Adrenal gland (tissue), 12 donors: ENCODE measurements around the gene SLC2A6. TPM values are rescaled to one million over a fixed set of nuclear protein-coding genes. Genes with fewer than 3 reads are reported as not detected.

Experiments used
- DNase-seq, 7 donors: peaks; one replicate each; pipeline ENCODE4 v3.0.0-alpha.2; 2019 to 2020
- H3K27ac ChIP-seq, 5 donors: fragments of 200-600 bp; sonication (generic) in 4 of 5; 1 replicate in 3 of 5; 2 replicates in 2 of 5; pipeline versions ENCODE4 v1.5.1 to v1.8.0; 2016 to 2020; ENCODE audit warnings: mild to moderate bottlenecking in 1 of 5
- H3K27me3 ChIP-seq: fragments of 200-600 bp; 2 replicates; pipeline ENCODE4 v1.8.0; 2021
- H3K36me3 ChIP-seq, 2 donors: fragments of 200-600 bp; replicated peaks in 1 of 2; 1 replicate in 1 of 2; 2 replicates in 1 of 2; pipeline versions ENCODE4 v1.5.1 to v1.8.0; 2018 to 2022
- H3K4me1 ChIP-seq, 2 donors: fragments of 200-600 bp; replicated peaks in 1 of 2; 1 replicate in 1 of 2; 2 replicates in 1 of 2; pipeline versions ENCODE4 v1.5.1 to v1.8.0; 2018 to 2021
- H3K4me3 ChIP-seq, 4 donors: fragments of 200-600 bp; sonication (generic) in 3 of 4; one replicate each; pipeline ENCODE4 v1.5.1; 2016 to 2018
- H3K9me3 ChIP-seq, 3 donors: fragments of 200-600 bp; sonication (generic) in 1 of 3; replicated peaks in 1 of 3; 1 replicate in 2 of 3; 2 replicates in 1 of 3; pipeline versions ENCODE4 v1.5.1 to v1.8.0; 2016 to 2021
- POLR2A ChIP-seq, 2 donors: fragments of 450-650 bp; IDR thresholded peaks; one replicate each; pipeline ENCODE4 v1.6.1; 2017; ENCODE audit warnings: antibody characterized with exemption in 2 of 2, mild to moderate bottlenecking in 2 of 2, moderate library complexity in 1 of 2
- WGBS, 4 donors: extraction: QIAGEN DNeasy Blood & Tissue Kit in 2 of 4; methylation state at CpG; one replicate each; pipeline versions ENCODE4 v1.1.5 to v1.1.7; 2013 to 2017; 5-methylcytosine and 5-hydroxymethylcytosine counted together
- intact Hi-C, 2 donors: fragments of 100-400 bp; cut with DNase I; formaldehyde crosslinking; loops; one replicate each; pipeline versions ENCODE4 v1.14.1 to v1.15.0; 2022 to 2023
- polyA plus RNA-seq, 3 donors: library from polyadenylated mRNA; stranded (reverse); fragments of 200-250 nt in 2 of 3; fragments of 350-450 nt in 1 of 3; fragmentation: Illumina TruSeq in 1 of 3; extraction: RNeasy Lipid Tissue Mini Kit (QIAGEN cat#74804) in 1 of 3; gene quantifications; one replicate each; pipeline ENCODE4 v1.2.3, GENCODE V29; 2013 to 2014
- total RNA-seq, 9 donors: library from RNA; depleted of rRNA in 4 of 9; stranded (reverse); fragments of >200 nt in 4 of 9; fragments of 120-200 nt in 1 of 9; fragmentation: NEBNext Ultra II Directional in 1 of 9; extraction: Animal tissue kit (Norgen Biotek cat#: 25700) in 1 of 9; gene quantifications; one replicate each; pipeline versions ENCODE4 v1.1.0 to v1.2.4, GENCODE V29; 2013 to 2023
- TF ChIP-seq, protein P1 (sequence below), 6 experiments: fragments of 450-650 bp in 4 of 6; fragments of 200-600 bp in 2 of 6; sonication (generic) in 1 of 6; IDR thresholded peaks; 1 replicate in 5 of 6; 2 replicates in 1 of 6; pipeline versions ENCODE4 v1.5.1 to v1.8.0; 2016 to 2021; ENCODE audit warnings: antibody characterized with exemption in 6 of 6, mild to moderate bottlenecking in 2 of 6, moderate library complexity in 1 of 6
- donor health status: healthy with polysubstance abuse.
- donor health status: Bipolar disorder and iron deficiency.
- donor health status: DM: yes; HTN: yes; CAD: no.
- donor health status: DM: no; HTN: no; CAD: no.
- donor health status: DM: no; HTN: no; CAD: no.
- donor health status: DM: yes; HTN: yes; CAD: no.

SLC2A6 gene
- total and polyA plus RNA-seq, 12 donors = 1.4 to 79.1 (median 5.8) TPM

DNA sequence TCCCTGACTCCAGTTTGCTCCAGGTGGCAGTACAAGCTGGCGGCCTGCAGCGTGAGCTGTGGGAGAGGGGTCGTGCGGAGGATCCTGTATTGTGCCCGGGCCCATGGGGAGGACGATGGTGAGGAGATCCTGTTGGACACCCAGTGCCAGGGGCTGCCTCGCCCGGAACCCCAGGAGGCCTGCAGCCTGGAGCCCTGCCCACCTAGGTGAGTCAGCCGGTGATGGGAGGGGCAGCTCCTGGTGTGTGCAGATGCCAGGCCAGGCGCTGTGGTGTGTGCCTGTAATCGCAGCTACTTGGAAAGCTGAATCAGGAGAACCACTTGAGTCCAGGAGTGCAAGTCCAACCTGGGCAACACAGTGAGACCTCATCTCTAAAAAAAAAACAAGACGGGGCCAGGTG lies 29.1 kb downstream of the SLC2A6 start:
- TF ChIP-seq POLR2A (IDR thresholded peaks at IDR 0.05) = no peak
- TF ChIP-seq, protein P1, sequence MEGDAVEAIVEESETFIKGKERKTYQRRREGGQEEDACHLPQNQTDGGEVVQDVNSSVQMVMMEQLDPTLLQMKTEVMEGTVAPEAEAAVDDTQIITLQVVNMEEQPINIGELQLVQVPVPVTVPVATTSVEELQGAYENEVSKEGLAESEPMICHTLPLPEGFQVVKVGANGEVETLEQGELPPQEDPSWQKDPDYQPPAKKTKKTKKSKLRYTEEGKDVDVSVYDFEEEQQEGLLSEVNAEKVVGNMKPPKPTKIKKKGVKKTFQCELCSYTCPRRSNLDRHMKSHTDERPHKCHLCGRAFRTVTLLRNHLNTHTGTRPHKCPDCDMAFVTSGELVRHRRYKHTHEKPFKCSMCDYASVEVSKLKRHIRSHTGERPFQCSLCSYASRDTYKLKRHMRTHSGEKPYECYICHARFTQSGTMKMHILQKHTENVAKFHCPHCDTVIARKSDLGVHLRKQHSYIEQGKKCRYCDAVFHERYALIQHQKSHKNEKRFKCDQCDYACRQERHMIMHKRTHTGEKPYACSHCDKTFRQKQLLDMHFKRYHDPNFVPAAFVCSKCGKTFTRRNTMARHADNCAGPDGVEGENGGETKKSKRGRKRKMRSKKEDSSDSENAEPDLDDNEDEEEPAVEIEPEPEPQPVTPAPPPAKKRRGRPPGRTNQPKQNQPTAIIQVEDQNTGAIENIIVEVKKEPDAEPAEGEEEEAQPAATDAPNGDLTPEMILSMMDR (IDR thresholded peaks at IDR 0.05) = no peak
- intact Hi-C loops = no loop called here
- DNase-seq = no peak
- H3K4me3 ChIP-seq = no peak overlapping the region
- 78 to 92% (median 84%) methylated on average over 3 to 12 of the region's 12 CpGs for whole genome bisulfite sequencing, 4 donors
- no peaks in the 10 kb centered on the region for H3K36me3 ChIP-seq
- H3K4me1 ChIP-seq = no peaks in the 10 kb centered on the region
- no peaks in the 10 kb centered on the region for H3K9me3 ChIP-seq
- H3K27ac ChIP-seq = no peak overlapping the region
- H3K27me3 ChIP-seq = no peaks in the 10 kb centered on the region

DNA sequence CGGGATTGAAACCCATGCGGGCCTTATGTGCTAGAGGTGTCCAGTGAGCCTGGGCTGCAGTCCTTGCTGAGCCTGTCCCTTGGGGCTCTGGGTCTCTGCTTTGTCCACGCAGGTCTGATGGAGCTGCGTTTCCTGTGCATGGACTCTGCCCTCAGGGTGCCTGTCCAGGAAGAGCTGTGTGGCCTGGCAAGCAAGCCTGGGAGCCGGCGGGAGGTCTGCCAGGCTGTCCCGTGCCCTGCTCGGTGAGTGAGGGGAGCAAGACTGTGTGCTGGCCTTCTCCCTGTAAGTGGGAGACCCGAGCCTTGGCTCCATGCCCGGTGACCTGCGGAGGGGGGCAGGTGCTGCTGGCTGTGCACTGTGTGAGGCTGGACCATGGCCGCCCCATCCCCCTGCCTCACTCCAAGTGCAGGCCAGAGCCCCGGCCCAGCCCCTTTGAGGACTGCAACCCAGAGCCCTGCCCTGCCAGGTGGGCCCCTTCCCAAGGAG lies 30.4 kb downstream of the SLC2A6 start:
- intact Hi-C loops = no loop called here
- TF ChIP-seq, protein P1 (IDR thresholded peaks at IDR 0.05) = no peak
- TF ChIP-seq POLR2A (IDR thresholded peaks at IDR 0.05) = no peak

DNA sequence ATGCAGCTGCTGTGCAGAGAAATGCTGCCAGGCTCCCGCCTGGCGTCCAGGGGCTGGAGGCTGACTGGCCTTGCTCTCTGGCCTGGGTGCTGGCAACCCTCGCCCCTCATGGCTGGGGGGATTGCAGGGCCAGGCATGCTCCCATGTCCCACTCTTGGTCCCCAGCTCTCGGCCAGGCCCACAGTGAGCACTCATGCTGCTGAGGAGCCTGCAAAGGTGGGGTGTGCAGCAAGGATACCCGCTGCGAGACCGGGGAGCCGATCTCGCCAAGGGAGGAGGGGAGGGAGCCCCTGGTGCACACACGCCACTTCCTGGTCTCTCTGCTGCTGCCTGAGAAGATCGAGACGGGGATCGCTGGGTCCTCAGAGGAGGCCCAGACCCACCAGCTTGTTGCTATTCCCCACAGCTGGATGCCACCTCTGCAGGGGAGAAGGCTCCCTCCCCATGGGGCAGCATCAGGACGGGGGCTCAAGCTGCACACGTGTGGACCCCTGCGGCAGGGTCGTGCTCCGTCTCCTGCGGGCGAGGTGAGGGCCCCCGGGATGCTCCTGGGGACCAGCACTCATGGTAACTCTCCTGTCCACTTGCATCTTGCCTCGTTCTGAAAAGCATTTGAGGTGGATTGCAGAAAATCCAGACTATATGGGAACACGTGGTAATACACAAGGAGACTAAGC lies 33.5 kb downstream of the SLC2A6 start:
- DNase-seq = no peak
- 75 to 90% (median 83%) methylated on average over 4 to 23 of the region's 23 CpGs for WGBS, 4 donors
- TF ChIP-seq, protein P1 (IDR thresholded peaks at IDR 0.05) = no peak
- TF ChIP-seq POLR2A (IDR thresholded peaks at IDR 0.05) = no peak

More for the DNA sequence above, 30.4 kb downstream of the SLC2A6 start:
- Histone ChIP-seq H3K4me3 (no peak overlapping the region), H3K27me3 (no peaks in the 10 kb centered on the region), H3K4me1 (no peaks in the 10 kb centered on the region), H3K9me3 (no peaks in the 10 kb centered on the region), H3K36me3 (no peaks in the 10 kb centered on the region), H3K27ac (no peak overlapping the region)
- DNase-seq = no peak
- 66 to 87% (median 73%) methylated on average over 3 to 13 of the region's 13 CpGs for WGBS, 4 donors

DNA sequence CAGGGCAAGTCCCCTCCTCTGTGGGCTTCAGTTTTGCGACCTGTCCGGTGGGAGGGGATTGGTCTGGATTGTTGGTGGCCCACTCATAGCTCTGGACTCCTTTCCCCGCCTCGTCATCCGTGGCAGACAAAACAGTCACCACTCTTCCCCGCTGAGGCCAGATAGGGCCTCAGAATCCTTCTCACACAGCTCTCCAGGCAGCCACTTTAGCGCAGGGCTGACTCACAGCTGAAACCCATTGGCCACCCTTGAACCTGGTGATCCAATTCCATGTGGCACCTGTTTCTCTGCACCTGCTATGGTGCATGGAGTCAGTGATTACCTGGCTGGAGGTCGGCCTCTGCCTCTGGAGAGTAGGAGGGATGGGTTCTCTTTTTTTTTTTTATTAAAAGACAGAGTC lies 34.9 kb downstream of the SLC2A6 start:
- Histone ChIP-seq H3K27me3 (no peaks in the 10 kb centered on the region), H3K27ac (no peak overlapping the region), H3K36me3 (no peaks in the 10 kb centered on the region), H3K4me1 (no peaks in the 10 kb centered on the region), H3K9me3 (no peaks in the 10 kb centered on the region), H3K4me3 (no peak overlapping the region)
- DNase-seq = no peak
- TF ChIP-seq, protein P1 (IDR thresholded peaks at IDR 0.05) = no peak
- no peak for TF ChIP-seq POLR2A (IDR thresholded peaks at IDR 0.05)
- 81 to 92% (median 84%) methylated on average over 7 to 8 of the region's 8 CpGs for WGBS, 4 donors
- intact Hi-C loops = no loop called here

More for the DNA sequence above, 33.5 kb downstream of the SLC2A6 start:
- H3K9me3 ChIP-seq = no peaks in the 10 kb centered on the region
- H3K36me3 ChIP-seq = no peaks in the 10 kb centered on the region
- H3K4me3 ChIP-seq = no peak overlapping the region
- no peaks in the 10 kb centered on the region for H3K4me1 ChIP-seq
- intact Hi-C loops = no loop called here
- no peak overlapping the region for H3K27ac ChIP-seq
- H3K27me3 ChIP-seq = no peaks in the 10 kb centered on the region
